ENCODE results near the gene ELF5.

Gene ELF5

GRCh38 chr11:34513682-34514449 lies at the start of gene ELF5:
TSS of gene ELF5 (minus strand) at chr11:34513794. CDS start at chr11:34505749, 8,045 bp downstream.
- TF ChIP-seq CTCF (IDR thresholded peaks at IDR 0.05; ENCODE audit: control insufficient read depth, insufficient read depth, low read depth, low read length, missing control alignments): no peak
- DNase-seq (ENCODE audit: low read depth): no peak
- no peak within 1 kb of the TSS for H3K4me3 ChIP-seq (ENCODE audit: control insufficient read depth, low read depth, low read length)

- no peak overlapping the region for H3K4me3 ChIP-seq (ENCODE audit: control insufficient read depth, low read depth, low read length)
- TF ChIP-seq CTCF (IDR thresholded peaks at IDR 0.05; ENCODE audit: control insufficient read depth, insufficient read depth, low read depth, low read length, missing control alignments): no peak
- no peak for DNase-seq (ENCODE audit: low read depth)
Measured at GRCh38 chr11:34562976-34563375, 49.4 kb upstream of the ELF5 start.

- TF ChIP-seq CTCF (IDR thresholded peaks at IDR 0.05; ENCODE audit: control insufficient read depth, insufficient read depth, low read depth, low read length, missing control alignments): no peak
- no peak overlapping the region for H3K4me3 ChIP-seq (ENCODE audit: control insufficient read depth, low read depth, low read length)
- no peak for DNase-seq (ENCODE audit: low read depth)
Measured at GRCh38 chr11:34560511-34560910, 46.9 kb upstream of the ELF5 start.

- TF ChIP-seq CTCF (IDR thresholded peaks at IDR 0.05; ENCODE audit: control insufficient read depth, insufficient read depth, low read depth, low read length, missing control alignments): no peak
- no peak for DNase-seq (ENCODE audit: low read depth)
Measured at GRCh38 chr11:34558673-34559072, 45.1 kb upstream of the ELF5 start.

GRCh38 chr11:34558211-34558610 lies 44.6 kb upstream of the ELF5 start:
- no peak for TF ChIP-seq CTCF (IDR thresholded peaks at IDR 0.05; ENCODE audit: control insufficient read depth, insufficient read depth, low read depth, low read length, missing control alignments)

More at GRCh38 chr11:34558673-34559072, 45.1 kb upstream of the ELF5 start:
- no peak overlapping the region for H3K4me3 ChIP-seq (ENCODE audit: control insufficient read depth, low read depth, low read length)

GRCh38 chr11:34552270-34552669 lies 38.7 kb upstream of the ELF5 start:
- no peak for TF ChIP-seq CTCF (IDR thresholded peaks at IDR 0.05; ENCODE audit: control insufficient read depth, insufficient read depth, low read depth, low read length, missing control alignments)
- H3K4me3 ChIP-seq (ENCODE audit: control insufficient read depth, low read depth, low read length): no peak overlapping the region
- DNase-seq (ENCODE audit: low read depth): no peak

More at GRCh38 chr11:34558211-34558610, 44.6 kb upstream of the ELF5 start:
- no peak for DNase-seq (ENCODE audit: low read depth)
- no peak overlapping the region for H3K4me3 ChIP-seq (ENCODE audit: control insufficient read depth, low read depth, low read length)
